Loucy (cell line): ENCODE data around the gene TDRD9.

ENCODE experiments used
- CTCF ChIP-seq: fragments of 200-600 bp; sonication (generic); conservative IDR thresholded peaks from 2 replicates; pipeline ENCODE4 v1.5.1; 2014; ENCODE audit warnings: mild to moderate bottlenecking, antibody characterized with exemption, low read length
- EZH2phosphoT487 ChIP-seq: fragments of 200-600 bp; IDR thresholded peaks from 2 replicates; pipeline ENCODE4 v1.6.1; 2018; ENCODE audit warnings: antibody characterized with exemption, mild to moderate bottlenecking, moderate library complexity, borderline replicate concordance

- TF ChIP-seq CTCF, result no peak
- TF ChIP-seq EZH2phosphoT487, result no peak
Measured at GRCh38 chr14:103899316-103899715, 28.9 kb upstream of the TDRD9 start.
